Smooth muscle cell (in vitro differentiated cells): ENCODE results near the gene APOBEC3A. TPM values are rescaled to one million over a fixed set of nuclear protein-coding genes. Genes with fewer than 3 reads are reported as not detected.

Experiments
- DNase-seq: peaks from one replicate; lab custom pipeline; 2025; ENCODE audit not compliant: unreplicated experiment; lab: John Stamatoyannopoulos, UW
- H2AFZ ChIP-seq: fragments of 200-600 bp; sonication (generic); 2 replicates; pipeline ENCODE4 v1.6.0; 2016; ENCODE audit warnings: antibody characterized with exemption, low read depth, mild to moderate bottlenecking
- H3F3A ChIP-seq: fragments of 200-600 bp; sonication (generic); 2 replicates; pipeline ENCODE4 v1.6.0; 2017; ENCODE audit warnings: antibody characterized with exemption, low read depth
- H3K27ac ChIP-seq: fragments of 200-600 bp; sonication (generic); 2 replicates; pipeline ENCODE4 v1.5.1; 2016; ENCODE audit warnings: low read depth, mild to moderate bottlenecking
- H3K27me3 ChIP-seq: fragments of 200-600 bp; sonication (generic); 2 replicates; pipeline ENCODE4 v1.6.1; 2016; ENCODE audit warnings: low read depth, mild to moderate bottlenecking
- H3K36me3 ChIP-seq: fragments of 200-600 bp; sonication (generic); 2 replicates; pipeline ENCODE4 v1.5.1; 2016; ENCODE audit warnings: low read depth
- H3K4me1 ChIP-seq: fragments of 200-600 bp; sonication (generic); 2 replicates; pipeline ENCODE4 v1.5.1; 2016; ENCODE audit warnings: low read depth
- H3K4me2 ChIP-seq: fragments of 200-600 bp; sonication (generic); 2 replicates; pipeline ENCODE4 v1.6.0; 2016; ENCODE audit warnings: mild to moderate bottlenecking
- H3K4me3 ChIP-seq: fragments of 200-600 bp; sonication (generic); 2 replicates; pipeline ENCODE4 v1.5.1; 2016; ENCODE audit warnings: mild to moderate bottlenecking
- H3K79me2 ChIP-seq: fragments of 200-600 bp; sonication (generic); 2 replicates; pipeline ENCODE4 v1.6.0; 2016; ENCODE audit warnings: low read depth, mild to moderate bottlenecking
- H3K9ac ChIP-seq: fragments of 200-600 bp; sonication (generic); 2 replicates; pipeline ENCODE4 v1.6.0; 2016; ENCODE audit warnings: low read depth
- H3K9me3 ChIP-seq: fragments of 200-600 bp; sonication (generic); replicated peaks from 2 replicates; pipeline ENCODE4 v1.5.1; 2016; ENCODE audit warnings: low read depth
- H4K20me1 ChIP-seq: fragments of 200-600 bp; sonication (generic); 2 replicates; pipeline ENCODE4 v1.6.0; 2016; ENCODE audit warnings: low read depth
- WGBS: methylation state at CpG from one replicate; pipeline ENCODE4 v1.1.7; 2016; ENCODE audit warnings: low lambda C conversion rate; 5-methylcytosine and 5-hydroxymethylcytosine counted together
- polyA plus RNA-seq: library from polyadenylated mRNA; unstranded; fragments of >200 nt; fragmentation: Nextera tagmentation; extraction: Ambion mirVana; gene quantifications from 2 replicates; pipeline ENCODE4 v1.2.1, GENCODE V29; 2016
- total RNA-seq: library from RNA; depleted of rRNA; stranded (reverse); fragments of >200 nt; gene quantifications from 2 replicates; pipeline ENCODE4 v1.2.3, GENCODE V29; 2014
- TF ChIP-seq, protein P1 (sequence below): fragments of 200-600 bp; sonication (generic); IDR thresholded peaks from 2 replicates; pipeline ENCODE4 v1.5.1; 2017; ENCODE audit warnings: borderline replicate concordance, mild to moderate bottlenecking, antibody characterized with exemption; ENCODE audit not compliant: insufficient read depth, poor library complexity, severe bottlenecking

Gene APOBEC3A
- total and polyA plus RNA-seq, 2 experiments from 2014 or later = 0.18 TPM; not detected in 1

DNA sequence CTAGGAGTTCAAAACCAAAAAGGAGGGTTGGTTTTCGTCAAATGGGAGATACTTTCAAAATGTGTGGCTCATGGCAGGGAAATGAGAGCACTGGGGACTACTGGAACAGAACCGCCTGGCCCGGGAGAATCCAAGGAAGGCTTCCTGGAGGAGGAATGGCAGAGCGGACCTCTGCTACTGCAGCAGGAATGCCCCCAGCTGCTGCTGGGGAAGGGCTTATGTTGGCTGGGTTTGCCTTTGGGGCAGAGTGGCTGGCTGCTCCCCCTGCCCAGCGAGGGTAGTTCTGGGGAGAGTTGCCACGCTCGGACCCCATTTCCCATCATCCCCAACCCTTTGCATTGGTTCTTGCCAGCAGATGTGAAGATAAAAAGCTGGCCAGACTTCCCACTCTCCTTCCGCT is 10.6 kb upstream of the APOBEC3A start:
- Histone ChIP-seq H3K4me3 (no peak overlapping the region), H3K9ac (no peak overlapping the region), H3K79me2 (no peaks in the 10 kb centered on the region), H4K20me1 (no peaks in the 10 kb centered on the region), H3F3A (no peaks in the 10 kb centered on the region), H3K4me2 (no peak overlapping the region), H3K4me1 (peaks cover 3% of the 10 kb centered on the region), H2AFZ (no peak overlapping the region), H3K9me3 (no peaks in the 10 kb centered on the region), H3K27ac (no peak overlapping the region), H3K27me3 (peaks cover 13% of the 10 kb centered on the region), H3K36me3 (no peaks in the 10 kb centered on the region)
- TF ChIP-seq, protein P1, sequence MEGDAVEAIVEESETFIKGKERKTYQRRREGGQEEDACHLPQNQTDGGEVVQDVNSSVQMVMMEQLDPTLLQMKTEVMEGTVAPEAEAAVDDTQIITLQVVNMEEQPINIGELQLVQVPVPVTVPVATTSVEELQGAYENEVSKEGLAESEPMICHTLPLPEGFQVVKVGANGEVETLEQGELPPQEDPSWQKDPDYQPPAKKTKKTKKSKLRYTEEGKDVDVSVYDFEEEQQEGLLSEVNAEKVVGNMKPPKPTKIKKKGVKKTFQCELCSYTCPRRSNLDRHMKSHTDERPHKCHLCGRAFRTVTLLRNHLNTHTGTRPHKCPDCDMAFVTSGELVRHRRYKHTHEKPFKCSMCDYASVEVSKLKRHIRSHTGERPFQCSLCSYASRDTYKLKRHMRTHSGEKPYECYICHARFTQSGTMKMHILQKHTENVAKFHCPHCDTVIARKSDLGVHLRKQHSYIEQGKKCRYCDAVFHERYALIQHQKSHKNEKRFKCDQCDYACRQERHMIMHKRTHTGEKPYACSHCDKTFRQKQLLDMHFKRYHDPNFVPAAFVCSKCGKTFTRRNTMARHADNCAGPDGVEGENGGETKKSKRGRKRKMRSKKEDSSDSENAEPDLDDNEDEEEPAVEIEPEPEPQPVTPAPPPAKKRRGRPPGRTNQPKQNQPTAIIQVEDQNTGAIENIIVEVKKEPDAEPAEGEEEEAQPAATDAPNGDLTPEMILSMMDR = no peak
- WGBS = 92% methylated on average over 7 of the region's 8 CpGs
- no peak for DNase-seq

DNA sequence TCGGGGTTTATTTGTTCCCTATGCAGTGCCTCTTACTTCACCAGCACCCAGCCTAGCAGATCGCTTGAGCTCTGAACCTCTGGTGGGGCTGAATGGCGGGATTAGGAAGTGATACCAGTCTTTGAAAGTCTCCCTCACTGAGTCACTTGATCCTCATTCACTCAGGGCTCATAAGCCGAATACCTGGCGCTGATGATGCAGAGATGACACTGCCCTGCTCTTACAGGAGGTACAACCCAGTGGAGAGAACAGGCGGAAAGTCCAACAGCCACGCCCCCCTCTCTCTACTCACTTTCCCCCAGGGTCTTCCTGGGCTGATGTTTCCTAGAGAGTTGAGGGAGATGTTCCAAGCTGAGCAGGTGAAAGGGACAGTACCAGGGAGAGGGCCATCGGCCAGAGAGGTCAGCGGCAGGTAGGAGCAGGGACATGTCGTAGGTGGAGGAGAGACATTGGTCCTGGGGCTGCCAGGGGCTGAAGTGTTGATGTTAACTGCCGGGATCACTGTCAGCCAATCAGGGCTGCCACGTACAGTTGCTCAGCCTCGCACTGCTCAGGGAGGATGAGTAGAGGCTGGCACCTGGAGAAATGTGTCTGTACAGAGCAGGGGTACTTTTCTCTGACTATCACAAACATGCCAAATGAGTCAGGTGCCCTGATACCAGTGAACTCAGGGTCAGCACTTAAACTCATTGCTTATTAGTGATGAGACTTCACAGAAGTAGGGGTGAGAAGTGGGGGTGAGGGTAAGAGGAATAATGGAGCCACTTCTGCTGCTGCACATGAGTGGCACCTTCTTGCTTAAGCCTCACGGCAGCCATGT is 9.9 kb upstream of the APOBEC3A start:
- H3K4me2 ChIP-seq = no peak overlapping the region
- no peak overlapping the region for H3K9ac ChIP-seq
- H3K4me1 ChIP-seq = peaks cover 3% of the 10 kb centered on the region
- H3K9me3 ChIP-seq = no peaks in the 10 kb centered on the region
- no peak overlapping the region for H2AFZ ChIP-seq
- WGBS = 87% methylated on average over 14 of the region's 14 CpGs
- no peak overlapping the region for H3K4me3 ChIP-seq
- no peak for DNase-seq
- no peaks in the 10 kb centered on the region for H3K36me3 ChIP-seq
- peaks cover 13% of the 10 kb centered on the region for H3K27me3 ChIP-seq
- TF ChIP-seq, protein P1 = no peak
- H3K79me2 ChIP-seq = no peaks in the 10 kb centered on the region
- H3F3A ChIP-seq = no peaks in the 10 kb centered on the region
- no peaks in the 10 kb centered on the region for H4K20me1 ChIP-seq
- no peak overlapping the region for H3K27ac ChIP-seq

DNA sequence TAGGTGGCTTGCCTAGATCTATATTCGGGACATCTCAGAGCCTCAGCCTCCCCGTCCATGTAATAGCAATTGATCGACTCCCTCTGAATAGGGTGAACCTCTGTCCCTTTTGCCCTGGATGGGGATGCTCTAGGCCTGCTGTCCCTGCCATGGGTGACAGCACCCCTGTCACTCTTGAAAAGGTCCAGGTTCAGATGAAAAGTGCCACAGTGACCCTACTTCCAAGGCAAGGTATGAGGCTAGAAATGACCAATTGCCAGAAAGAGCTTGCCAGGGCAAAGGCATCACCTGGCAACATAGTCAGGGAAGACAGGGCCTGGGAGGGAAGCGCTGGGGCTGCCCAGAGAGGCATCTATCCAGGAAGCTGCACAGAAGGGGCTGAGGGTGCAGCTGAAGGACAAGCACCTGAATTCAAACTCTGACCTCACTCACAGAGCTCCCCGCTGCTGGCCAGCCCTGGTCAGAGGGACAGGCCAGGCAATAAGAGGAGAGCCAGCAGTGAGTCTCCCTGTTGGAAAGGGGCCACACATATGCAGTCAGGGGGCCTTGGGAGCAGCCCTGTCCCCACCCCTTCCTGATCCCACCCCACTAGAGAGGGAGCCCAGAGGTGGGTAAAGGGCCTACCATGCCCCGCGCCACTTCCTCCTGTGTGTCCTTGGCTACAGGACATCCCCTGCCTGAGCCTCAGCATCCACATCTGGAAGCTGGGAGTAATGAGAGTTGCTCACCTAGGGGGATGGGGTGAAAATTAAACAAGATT is 9.0 kb upstream of the APOBEC3A start:
- no peak overlapping the region for H3K4me3 ChIP-seq
- H4K20me1 ChIP-seq = no peaks in the 10 kb centered on the region
- H3F3A ChIP-seq = no peaks in the 10 kb centered on the region
- H3K9ac ChIP-seq = no peak overlapping the region
- no peak overlapping the region for H3K27ac ChIP-seq
- H3K36me3 ChIP-seq = no peaks in the 10 kb centered on the region
- TF ChIP-seq, protein P1 = no peak
- WGBS = 98% methylated on average over 7 of the region's 7 CpGs
- H3K9me3 ChIP-seq = no peaks in the 10 kb centered on the region
- no peak overlapping the region for H3K4me2 ChIP-seq
- H3K27me3 ChIP-seq = peaks cover 12% of the 10 kb centered on the region
- H3K4me1 ChIP-seq = peaks cover 3% of the 10 kb centered on the region
- H2AFZ ChIP-seq = no peak overlapping the region
- no peak for DNase-seq
- H3K79me2 ChIP-seq = no peaks in the 10 kb centered on the region
